Central memory CD4-positive, alpha-beta T cell (primary cell): Measurements from ENCODE around the gene AKNAD1.

Experiments
- DNase-seq: peaks from one replicate; pipeline ENCODE4 v3.0.0; 2022

AKNAD1 gene

DNA sequence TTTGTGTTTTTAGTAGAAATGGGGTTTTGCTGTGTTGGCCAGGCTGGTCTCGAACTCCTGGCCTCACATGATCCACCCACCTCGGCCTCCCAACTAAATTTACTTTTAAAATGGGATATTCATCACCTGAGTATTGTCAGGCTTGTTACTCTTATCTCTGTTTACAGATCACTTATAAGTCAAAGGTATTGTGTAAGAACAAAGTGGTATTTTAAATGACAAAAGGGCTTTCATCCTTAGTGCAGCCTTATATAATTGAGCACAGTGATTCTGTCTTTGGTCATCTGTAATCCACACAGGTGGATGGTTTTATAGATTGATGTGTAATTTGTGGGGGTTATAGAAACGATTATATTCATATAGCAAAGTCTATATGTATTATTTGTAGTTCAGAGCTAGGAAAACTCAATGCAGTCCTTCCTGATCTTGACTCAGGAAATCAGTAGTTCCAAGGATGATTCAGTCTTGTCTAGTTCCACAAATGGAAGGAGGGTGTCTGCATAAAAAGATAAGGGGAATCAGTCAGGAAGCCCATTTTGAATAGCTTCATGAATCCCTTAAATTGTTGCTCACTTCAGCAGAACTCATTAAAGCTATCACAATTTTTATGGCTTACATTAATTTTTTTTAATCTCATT, 75.8 kb downstream of the AKNAD1 start:
- no peak for DNase-seq

GRCh38 chr1:108779455-108779854, 77.4 kb downstream of the AKNAD1 start:
- DNase-seq = no peak

GRCh38 chr1:108777839-108778238, 79.1 kb downstream of the AKNAD1 start:
- DNase-seq = no peak

GRCh38 chr1:108767708-108768107, 89.2 kb downstream of the AKNAD1 start:
- DNase-seq = no peak

DNA sequence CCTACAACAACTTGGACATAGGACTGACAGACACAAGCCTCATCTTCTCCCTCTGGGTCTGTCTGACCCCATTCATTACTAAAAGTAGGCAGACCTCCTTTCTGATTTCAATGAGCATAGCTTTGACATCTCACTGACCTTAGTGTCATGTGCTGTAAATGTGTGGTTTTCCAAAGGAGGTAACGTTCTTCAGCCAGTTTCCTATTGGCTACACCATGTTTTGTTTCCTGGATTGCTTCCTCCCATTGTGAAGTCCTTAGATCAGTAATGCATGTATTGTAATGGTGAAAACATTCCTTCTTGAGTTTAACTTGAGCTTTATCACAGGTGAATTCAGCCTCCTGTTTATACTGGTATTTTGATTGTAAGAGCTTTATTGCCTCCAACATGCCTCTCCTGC, 89.8 kb downstream of the AKNAD1 start:
- no peak for DNase-seq
